Stimulated activated CD4-positive, alpha-beta T cell treated with anti-CD3 and anti-CD28 coated beads, Interleukin-2, amount 100 ng/mL, for 48 hours (primary cell): Measurements from ENCODE around the gene SCN3A.

ENCODE experiments used
- DNase-seq, 2 donors: peaks; one replicate each; pipeline ENCODE4 v3.0.0-alpha.2; 2020

The SCN3A gene

GRCh38 chr2:165055082-165055851, 148.6 kb downstream of the SCN3A start:
- no peak for DNase-seq

- no peak for DNase-seq
Observed at GRCh38 chr2:165054652-165055051, 149.2 kb downstream of the SCN3A start.

- no peak for DNase-seq
Observed at GRCh38 chr2:165044505-165045303, 159.1 kb downstream of the SCN3A start.
